ENCODE measurements around the gene B4GAT1. TPM values are rescaled to one million over a fixed set of nuclear protein-coding genes. Genes with fewer than 3 reads are reported as not detected.

Gene B4GAT1
- total RNA-seq, 1 experiment from 2014 or later: 6.7 TPM

DNA sequence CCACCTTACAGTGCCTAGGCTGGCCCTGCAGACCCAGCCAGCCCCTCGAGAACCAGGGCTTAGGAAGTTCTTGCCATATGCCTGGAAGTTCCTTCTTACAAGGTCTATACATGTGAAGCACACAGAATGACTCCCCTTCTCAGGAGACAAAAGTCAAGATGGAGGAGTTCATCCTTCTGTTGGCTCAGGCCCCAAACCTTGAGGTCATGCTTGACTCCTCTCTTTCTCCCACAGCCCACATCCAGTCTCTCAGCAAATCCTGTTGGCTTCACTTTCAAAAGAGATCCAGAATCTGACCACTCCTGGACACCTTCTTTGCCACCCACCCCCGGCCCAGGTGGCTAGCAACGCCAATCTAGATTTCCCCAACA, 28.8 kb downstream of the B4GAT1 start:
- CTCF ChIA-PET: interaction anchor here (1.1 to 1.2 kb wide), 2 partner anchors 17 to 18 kb away, joined by 3 to 4 read pairs; partner anchors contain the start of gene RIN1
- H3K27ac Mint-ChIP-seq (ENCODE audit: low read depth, unreplicated experiment): peak overlapping the region; percentile 86
- H3K4me1 Mint-ChIP-seq (ENCODE audit: insufficient read depth, unreplicated experiment): peaks cover 25% of the 10 kb centered on the region
- TF ChIP-seq, protein P1, sequence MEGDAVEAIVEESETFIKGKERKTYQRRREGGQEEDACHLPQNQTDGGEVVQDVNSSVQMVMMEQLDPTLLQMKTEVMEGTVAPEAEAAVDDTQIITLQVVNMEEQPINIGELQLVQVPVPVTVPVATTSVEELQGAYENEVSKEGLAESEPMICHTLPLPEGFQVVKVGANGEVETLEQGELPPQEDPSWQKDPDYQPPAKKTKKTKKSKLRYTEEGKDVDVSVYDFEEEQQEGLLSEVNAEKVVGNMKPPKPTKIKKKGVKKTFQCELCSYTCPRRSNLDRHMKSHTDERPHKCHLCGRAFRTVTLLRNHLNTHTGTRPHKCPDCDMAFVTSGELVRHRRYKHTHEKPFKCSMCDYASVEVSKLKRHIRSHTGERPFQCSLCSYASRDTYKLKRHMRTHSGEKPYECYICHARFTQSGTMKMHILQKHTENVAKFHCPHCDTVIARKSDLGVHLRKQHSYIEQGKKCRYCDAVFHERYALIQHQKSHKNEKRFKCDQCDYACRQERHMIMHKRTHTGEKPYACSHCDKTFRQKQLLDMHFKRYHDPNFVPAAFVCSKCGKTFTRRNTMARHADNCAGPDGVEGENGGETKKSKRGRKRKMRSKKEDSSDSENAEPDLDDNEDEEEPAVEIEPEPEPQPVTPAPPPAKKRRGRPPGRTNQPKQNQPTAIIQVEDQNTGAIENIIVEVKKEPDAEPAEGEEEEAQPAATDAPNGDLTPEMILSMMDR (IDR thresholded peaks at IDR 0.05; ENCODE audit: unreplicated experiment): no peak
- no peaks in the 10 kb centered on the region for H3K36me3 Mint-ChIP-seq (ENCODE audit: insufficient read depth, unreplicated experiment)
- H3K27me3 Mint-ChIP-seq (ENCODE audit: insufficient read depth, unreplicated experiment): no peaks in the 10 kb centered on the region
- BruUV-seq (replicated peaks): no TSS peak
- intact Hi-C loops (cut with micrococcal nuclease): no loop called here
- POLR2A ChIA-PET: interaction anchor here (0.6 to 3.0 kb wide), 11 partner anchors 8 to 460 kb away, joined by 3 to 23 read pairs (median 5); partner anchors contain the start of genes BRMS1, RIN1 and YIF1A
- peak overlapping the region; percentile 50 for H3K4me3 Mint-ChIP-seq (ENCODE audit: unreplicated experiment)
- no peaks in the 10 kb centered on the region for H3K9me3 Mint-ChIP-seq (ENCODE audit: unreplicated experiment)
- no peak for DNase-seq (ENCODE audit: unreplicated experiment)

DNA sequence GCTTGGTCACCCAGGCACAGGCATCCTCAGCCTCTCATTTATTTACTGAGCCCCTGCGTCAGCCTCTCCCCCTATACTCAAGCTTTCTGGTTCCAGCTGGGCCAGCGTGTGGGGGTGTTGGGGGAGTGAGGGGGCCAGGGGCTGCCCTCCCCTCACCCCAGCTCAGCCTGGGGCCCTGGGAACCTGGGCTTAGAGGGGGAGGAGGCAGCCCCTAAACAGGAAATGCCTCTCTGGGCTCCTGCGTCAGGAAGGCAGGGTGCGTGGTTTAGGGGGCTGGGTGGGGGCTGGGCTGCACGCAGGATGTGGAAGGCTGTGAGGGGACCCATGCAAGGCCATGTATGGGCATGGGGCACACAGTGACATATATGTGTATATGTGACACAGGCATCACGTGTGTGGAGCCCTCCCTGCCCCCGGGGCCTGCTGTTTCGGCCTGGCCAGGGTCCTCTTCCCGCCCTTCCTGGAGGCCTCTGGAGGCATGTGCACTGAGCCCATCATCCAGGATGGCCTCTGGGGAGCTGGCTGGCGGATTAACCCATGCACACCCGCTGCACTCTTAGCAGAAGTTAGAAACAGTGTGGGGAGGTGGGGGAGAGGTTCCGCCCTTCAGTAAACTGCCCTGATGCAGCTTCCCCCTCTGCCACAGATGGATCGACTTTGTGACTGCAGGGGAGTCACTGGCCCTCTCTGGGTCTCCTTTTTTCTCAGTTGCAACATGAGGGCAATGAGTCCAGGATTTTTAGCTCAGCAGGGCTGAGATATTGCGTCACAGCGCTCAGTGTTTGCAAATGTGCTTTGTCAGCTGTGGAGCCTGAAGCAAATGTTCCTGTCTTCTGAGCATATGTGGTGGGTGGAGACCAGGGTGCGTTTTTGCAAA, 29.5 kb downstream of the B4GAT1 start:
- Mint-ChIP-seq H3K27ac (ENCODE audit: low read depth, unreplicated experiment) (peak overlapping the region; percentile 86), H3K9me3 (ENCODE audit: unreplicated experiment) (no peaks in the 10 kb centered on the region), H3K4me3 (ENCODE audit: unreplicated experiment) (peak overlapping the region; percentile 50), H3K4me1 (ENCODE audit: insufficient read depth, unreplicated experiment) (peaks cover 22% of the 10 kb centered on the region), H3K27me3 (ENCODE audit: insufficient read depth, unreplicated experiment) (no peaks in the 10 kb centered on the region), H3K36me3 (ENCODE audit: insufficient read depth, unreplicated experiment) (no peaks in the 10 kb centered on the region)
- intact Hi-C loops (cut with micrococcal nuclease): no loop called here
- DNase-seq (ENCODE audit: unreplicated experiment): peak; percentile 90
- POLR2A ChIA-PET: interaction anchor here (0.6 to 3.0 kb wide), 12 partner anchors 9 to 460 kb away, joined by 3 to 23 read pairs (median 4); partner anchors contain the start of genes BRMS1, RIN1 and YIF1A
- CTCF ChIA-PET: interaction anchor here (0.8 to 1.2 kb wide), 3 partner anchors 17 to 34 kb away, joined by 3 to 4 read pairs (median 4); partner anchors contain the start of gene RIN1
- TF ChIP-seq, protein P1 (IDR thresholded peaks at IDR 0.05; ENCODE audit: unreplicated experiment): no peak
- no TSS peak for BruUV-seq (replicated peaks)

DNA sequence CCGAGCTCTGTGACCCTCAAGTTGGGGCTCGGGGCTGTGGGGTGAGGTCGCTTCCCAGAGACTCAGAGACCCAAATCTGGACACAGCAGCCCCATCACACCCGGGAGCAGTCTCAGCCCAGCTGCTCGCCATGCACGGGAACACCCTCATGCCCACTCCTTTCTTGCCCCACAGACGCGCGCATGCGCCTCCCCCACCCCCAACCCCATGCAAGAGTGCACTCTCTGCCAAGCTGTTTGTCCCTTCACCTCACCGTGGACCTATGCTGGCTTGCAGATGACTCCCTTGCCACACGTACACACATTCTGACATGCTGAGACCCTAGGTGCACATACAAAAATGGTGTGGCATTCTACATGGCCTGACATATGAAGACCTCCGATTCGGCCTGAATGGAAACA, 30.1 kb downstream of the B4GAT1 start:
- POLR2A ChIA-PET: interaction anchor here (1.1 to 3.0 kb wide), 4 partner anchors 14 to 28 kb away, joined by 3 to 23 read pairs (median 4); partner anchors contain the start of genes RIN1 and YIF1A
- Mint-ChIP-seq H3K4me1 (ENCODE audit: insufficient read depth, unreplicated experiment) (peaks cover 19% of the 10 kb centered on the region), H3K4me3 (ENCODE audit: unreplicated experiment) (no peak overlapping the region), H3K9me3 (ENCODE audit: unreplicated experiment) (no peaks in the 10 kb centered on the region), H3K36me3 (ENCODE audit: insufficient read depth, unreplicated experiment) (no peaks in the 10 kb centered on the region), H3K27me3 (ENCODE audit: insufficient read depth, unreplicated experiment) (no peaks in the 10 kb centered on the region), H3K27ac (ENCODE audit: low read depth, unreplicated experiment) (peak overlapping the region; percentile 86)
- no peak for DNase-seq (ENCODE audit: unreplicated experiment)
- CTCF ChIA-PET: interaction anchor here (0.5 kb wide), 1 partner anchor 737 kb away, joined by 3 read pairs; no protein-coding TSS in a partner anchor
- TF ChIP-seq, protein P1 (IDR thresholded peaks at IDR 0.05; ENCODE audit: unreplicated experiment): no peak
- intact Hi-C loops (cut with micrococcal nuclease): no loop called here
- no TSS peak for BruUV-seq (replicated peaks)

DNA sequence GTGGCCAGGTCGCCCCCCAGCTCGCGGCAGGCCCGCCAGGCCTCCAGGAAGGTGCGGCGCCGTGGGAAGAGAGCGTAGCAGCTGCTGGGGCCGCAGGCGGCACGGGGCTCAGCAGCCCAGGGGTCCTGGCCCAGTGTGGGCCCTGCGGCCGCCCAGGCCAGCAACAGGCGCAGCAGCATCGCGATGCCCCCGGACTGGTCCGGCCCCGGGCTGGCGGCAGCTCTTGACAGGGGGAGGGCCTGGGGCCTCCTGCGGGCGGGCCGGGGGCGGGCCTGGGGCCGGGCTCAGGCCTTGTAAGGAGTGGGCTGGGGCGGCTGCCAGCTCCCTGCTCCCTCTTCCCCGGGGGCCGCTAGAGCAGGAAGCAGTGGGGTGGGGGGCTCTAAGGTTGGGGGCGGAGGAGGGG, 30.6 kb downstream of the B4GAT1 start, which contains the start of gene CD248:
TSS of gene CD248 (minus strand) at position 196 of the 403 bp plus-strand sequence. CDS start at position 179, 17 bp downstream.
- intact Hi-C loops (cut with micrococcal nuclease): no loop called here

More for the DNA sequence above, 30.6 kb downstream of the B4GAT1 start, which contains the start of gene CD248:
- TF ChIP-seq, protein P1 (IDR thresholded peaks at IDR 0.05; ENCODE audit: unreplicated experiment): no peak
- H3K4me3 Mint-ChIP-seq (ENCODE audit: unreplicated experiment): no peak within 1 kb of the TSS
- CTCF ChIA-PET: interaction anchor here (0.5 kb wide), 1 partner anchor 737 kb away, joined by 3 read pairs; no protein-coding TSS in a partner anchor
- H3K27me3 Mint-ChIP-seq (ENCODE audit: insufficient read depth, unreplicated experiment): no peaks in the 10 kb centered on the region
- BruUV-seq (replicated peaks): no TSS peak
- peaks cover 23% of the 10 kb centered on the region for H3K4me1 Mint-ChIP-seq (ENCODE audit: insufficient read depth, unreplicated experiment)
- no peaks in the 10 kb centered on the region for H3K9me3 Mint-ChIP-seq (ENCODE audit: unreplicated experiment)
- H3K36me3 Mint-ChIP-seq (ENCODE audit: insufficient read depth, unreplicated experiment): no peaks in the 10 kb centered on the region
- peak within 1 kb of the TSS; percentile 86 for H3K27ac Mint-ChIP-seq (ENCODE audit: low read depth, unreplicated experiment)
- no peak for DNase-seq (ENCODE audit: unreplicated experiment)
- POLR2A ChIA-PET: interaction anchor here (1.1 to 3.0 kb wide), 3 partner anchors 15 to 28 kb away, joined by 3 to 23 read pairs (median 4); partner anchors contain the start of genes RIN1 and YIF1A

Measured in MCF 10A (cell line).